ENCODE results near the gene BTBD10.
"Not testable (repeated sequence)": the region's sequence is repeated elsewhere in the genome, so short reads cannot be mapped to it uniquely, and the experiment has no call there.

Gene BTBD10

DNA sequence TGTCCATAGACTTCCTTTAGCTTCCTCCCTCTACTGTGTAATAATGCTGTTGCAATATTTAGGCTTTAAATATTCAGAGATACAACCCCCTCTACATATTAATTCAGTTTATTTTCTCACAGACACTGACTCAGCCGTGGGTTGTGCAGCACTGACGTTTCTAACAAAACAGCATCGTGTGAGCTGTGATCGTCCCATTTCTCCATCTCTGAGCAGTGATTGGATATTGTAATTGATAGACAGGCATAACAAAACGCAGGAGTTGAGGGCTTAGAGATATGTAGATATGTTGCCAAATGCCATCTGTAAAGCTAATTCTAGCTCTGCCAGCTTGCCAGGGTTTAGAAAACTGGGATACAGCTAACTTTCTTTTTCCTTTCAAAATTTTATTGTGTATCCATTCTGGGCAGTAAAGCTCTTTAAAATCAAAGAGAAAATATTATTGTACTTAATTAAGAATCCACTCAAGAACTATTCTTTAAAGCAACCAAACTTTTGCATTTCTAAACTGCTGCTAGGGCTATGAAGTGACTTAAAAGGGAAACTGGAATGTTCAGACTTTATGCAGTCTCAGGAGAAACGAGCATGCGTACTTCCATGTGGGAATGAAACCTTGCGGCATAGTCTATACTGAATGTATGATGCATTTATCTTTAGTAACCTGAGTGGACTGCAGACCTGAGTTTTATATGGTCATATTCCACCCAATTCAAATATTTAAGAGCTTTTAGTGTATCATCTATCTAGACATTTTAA, 22.7 kb downstream of the BTBD10 start:
- DNase-seq: peak; percentile 92

DNA sequence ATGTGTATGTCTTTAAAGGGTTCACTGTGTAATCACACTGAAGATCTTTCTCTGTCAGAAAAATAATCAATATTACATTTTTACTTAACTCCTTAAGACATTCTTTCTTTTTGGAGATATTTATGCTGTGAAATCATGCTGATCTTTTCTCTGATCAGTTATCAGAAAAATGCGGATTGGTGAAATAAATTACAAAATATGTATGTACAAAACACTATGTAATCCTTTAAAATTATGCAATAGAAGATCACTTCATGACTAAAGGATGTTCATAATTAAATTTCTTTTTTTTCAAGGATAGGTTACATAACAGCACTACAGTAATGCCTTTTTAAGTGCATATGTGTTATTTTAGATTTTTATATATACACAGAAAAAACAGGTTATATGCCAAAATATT, 24.7 kb downstream of the BTBD10 start:
- no peak for DNase-seq

DNA sequence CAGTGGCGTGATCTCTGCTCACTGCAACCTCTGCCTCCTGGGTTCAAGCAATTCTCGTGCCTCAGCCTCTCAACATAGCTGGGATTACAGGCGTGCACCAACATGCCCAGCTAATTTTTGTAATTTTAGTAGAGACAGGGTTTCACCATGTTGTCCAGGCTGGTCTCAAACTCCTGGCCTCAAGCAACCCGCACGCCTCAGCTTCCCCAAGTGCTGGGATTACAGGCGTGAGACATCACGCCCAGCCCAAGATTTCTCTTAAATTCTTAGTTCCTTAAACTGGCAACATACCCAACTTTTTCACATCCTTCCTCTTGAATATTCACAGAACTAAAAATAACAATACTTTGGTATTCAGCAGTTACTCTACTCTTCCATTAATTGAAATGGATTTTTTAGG, 26.2 kb downstream of the BTBD10 start:
- DNase-seq: not testable (repeated sequence)

DNA sequence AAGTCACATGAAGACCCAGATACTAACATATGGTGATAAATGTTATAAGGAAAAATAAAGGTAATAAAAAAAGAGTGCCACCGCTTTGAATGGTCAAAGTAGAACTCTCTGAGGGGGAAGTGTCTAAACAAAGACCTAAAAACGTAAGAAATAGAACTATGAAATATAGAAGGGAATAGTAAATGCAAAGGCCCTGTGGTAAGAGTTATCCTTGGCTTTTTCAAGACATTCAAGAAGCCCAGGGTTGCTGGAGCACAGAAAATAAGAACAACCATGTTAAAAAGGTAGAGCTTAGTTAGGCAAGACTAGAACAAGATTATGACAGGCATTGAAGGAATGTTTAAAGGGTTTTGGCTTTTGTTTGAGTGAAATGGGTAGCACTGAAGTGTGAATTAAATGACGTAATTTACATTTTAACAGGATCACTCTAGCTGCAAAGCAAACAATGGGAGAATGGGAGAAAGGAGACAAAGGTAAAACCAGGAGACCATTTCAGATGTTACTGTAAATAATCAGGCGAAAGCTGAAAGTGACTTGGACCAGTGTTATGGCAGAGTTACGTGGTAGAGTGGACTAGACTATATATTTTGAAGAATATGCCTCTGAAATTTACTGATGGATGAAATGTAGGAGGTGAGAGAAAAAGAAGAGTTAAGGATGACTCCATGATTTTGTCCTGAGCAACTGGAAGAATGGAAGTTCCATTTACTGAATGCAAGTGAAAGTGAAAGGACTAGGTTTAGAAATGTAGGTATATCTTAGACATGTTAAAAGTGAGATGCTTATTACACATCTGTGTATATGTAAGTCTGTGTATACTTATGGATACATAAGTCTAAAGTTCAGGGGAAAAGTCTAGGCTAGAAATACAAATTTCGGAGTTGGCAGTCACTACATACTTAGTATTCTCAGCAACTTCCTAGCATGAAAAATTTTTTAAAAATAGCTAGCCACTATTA, 28.5 kb downstream of the BTBD10 start:
- no peak for DNase-seq

DNA sequence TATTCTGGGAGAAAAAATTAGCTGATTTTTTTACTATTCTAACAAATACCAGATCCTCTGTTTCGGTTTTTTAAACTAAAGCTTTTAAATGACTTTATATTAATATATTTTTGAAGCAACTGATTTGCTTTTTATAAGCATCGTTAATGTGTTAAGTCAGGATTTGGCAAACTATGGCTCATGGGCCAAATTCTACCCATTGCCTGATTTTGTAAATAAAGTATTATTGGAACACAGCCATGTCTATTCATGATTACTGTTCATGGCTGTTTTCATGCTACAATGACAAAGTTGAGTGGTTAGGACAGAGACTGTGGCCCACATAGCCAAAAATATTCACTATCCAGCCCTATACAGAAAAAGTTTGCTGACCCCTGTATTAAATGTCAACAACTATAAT, 29.6 kb downstream of the BTBD10 start:
- no peak for DNase-seq

DNA sequence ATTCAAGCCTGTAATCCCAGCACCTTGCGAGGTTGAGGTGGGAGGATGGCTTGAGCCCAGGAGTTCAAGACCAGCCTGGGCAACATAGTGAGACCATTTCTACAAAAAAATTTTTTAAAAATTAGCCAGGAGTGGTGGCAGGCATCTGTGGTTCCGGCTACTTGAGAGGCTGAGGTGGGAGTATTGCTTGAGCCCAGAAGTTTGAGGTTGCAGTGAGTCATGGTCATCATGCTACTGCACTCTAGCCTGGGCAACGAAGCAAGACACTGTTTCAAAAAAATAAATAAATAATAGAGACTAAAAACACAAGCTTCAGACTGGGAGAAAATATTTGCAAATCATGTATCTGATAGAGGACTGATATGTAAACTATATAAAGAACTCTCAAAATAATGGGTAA, 33.2 kb downstream of the BTBD10 start:
- DNase-seq: no peak

DNA sequence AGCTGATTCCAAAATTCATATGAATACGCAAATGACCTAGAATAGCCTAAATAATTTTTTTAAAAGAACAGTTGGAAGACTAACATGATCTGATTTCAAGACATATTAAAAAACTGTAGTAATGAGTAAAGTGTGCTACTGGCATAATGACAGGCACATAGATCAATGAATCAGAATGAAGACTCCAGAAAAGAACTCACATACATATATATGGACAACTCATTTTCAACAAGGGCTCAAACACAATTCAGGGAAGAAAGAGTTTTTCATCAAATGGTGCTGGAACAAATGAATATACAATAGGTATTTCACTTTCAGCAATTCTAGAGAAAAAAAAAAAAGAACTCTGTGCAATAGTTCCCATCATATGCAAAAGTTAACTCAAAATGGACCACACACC, 33.7 kb downstream of the BTBD10 start:
- no peak for DNase-seq

DNA sequence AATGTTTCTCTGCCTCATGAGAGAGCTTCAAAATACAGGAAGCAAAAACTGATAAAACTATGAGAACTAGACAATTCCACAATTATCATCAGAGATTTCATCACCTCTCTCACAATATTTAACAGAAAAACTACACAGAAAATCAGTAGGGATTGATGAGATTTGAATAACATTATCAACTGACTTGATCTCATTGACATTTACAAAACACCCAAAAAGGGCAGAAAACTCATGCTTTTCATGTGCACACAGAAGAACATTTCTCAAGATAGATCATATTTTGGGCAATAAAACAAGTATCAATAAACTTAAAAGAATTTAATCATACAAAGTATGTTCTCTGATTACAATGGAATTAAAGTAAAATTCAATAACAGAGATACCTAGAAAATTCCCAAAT, 35.6 kb downstream of the BTBD10 start:
- no peak for DNase-seq

DNA sequence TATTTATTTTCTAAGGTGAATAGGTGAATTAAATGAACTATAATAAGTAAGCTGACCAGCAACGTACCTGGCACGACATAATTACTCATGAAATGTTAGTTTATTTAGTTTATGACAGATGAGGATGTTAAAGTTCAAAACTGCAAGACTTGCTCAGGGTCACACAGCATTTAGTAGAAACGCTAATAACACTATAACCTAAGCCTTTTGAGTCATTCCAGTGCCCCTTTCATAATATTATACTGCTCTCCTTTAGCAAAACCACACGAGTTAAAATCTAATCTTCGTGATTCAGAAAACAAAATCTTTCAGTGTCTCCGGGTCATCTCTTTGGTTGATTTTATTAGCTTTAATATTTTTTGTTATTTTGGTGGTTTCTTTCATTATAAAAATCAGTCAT, 39.6 kb downstream of the BTBD10 start:
- DNase-seq: no peak

DNA sequence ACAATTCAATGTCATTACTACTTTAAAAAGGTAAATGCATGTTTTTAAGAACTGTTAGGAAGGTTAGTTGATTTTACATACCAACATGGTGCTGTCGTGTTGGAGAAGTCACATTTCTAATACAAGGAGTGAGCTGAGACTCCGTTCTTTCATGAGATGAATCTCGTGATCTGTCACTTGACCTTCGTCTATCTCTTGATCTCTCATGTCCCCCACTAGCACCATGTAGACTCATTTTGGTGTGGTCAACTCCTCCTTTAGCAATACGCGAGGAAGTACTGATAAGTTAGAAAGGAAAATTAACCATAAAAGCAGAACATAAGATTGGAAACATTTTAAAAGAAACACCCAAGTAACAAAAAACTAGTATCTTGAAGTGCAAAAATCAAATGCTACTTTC, 41.5 kb downstream of the BTBD10 start:
- DNase-seq: no peak

DNA sequence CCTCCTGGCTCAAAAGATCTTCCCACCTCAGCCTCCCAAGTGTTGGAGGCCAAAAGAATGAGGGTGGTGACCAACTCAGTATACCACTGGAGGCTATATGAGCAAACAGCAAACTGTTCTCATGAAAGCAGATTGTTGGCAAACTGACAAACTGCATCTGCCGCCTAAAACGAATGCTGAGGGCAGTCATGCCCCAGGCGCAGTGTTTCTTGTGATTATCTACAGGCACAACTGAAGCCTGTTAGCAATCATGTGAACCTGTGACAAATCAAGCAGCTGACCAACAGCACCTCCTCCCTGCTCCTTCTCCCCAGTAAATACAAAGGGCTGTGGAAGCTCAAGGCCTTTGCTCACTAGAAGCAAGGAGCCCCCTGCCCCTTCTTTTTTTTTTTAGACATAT, 47.8 kb downstream of the BTBD10 start:
- DNase-seq: peak; percentile 17

DNA sequence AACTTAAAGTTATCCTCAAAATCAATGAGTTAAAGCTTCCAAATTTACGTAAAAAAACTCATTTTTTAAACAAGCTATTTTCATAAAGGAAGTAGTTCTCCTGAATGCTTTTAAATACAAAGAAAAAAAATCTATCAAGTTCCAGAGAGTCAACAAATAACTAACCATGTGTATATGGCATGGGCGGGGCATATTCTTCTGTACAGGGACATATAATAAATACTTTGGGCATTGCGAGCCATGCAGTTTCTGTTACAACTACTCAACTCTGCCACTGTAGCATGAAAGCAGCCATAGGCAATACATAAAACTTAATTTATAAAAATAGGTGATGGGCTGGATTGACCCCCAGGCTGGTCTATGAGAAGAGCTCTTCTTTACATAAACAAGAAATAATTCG, 57.8 kb downstream of the BTBD10 start:
- no peak for DNase-seq

DNA sequence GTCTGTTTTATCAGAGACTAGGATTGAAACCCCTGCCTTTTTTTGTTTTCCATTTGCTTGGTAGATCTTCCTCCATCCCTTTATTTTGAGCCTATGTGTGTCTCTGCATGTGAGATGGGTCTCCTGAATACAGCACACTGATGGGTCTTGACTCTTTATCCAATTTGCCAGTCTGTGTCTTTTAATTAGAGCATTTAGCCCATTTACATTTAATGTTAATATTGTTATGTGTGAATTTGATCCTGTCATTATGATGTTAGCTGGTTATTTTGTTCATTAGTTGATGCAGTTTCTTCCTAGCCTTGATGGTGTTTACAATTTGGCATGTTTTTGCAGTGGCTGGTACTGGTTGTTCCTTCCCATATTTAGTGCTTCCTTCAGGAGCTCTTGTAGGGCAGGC, 64.7 kb downstream of the BTBD10 start:
- not testable (repeated sequence) for DNase-seq

DNA sequence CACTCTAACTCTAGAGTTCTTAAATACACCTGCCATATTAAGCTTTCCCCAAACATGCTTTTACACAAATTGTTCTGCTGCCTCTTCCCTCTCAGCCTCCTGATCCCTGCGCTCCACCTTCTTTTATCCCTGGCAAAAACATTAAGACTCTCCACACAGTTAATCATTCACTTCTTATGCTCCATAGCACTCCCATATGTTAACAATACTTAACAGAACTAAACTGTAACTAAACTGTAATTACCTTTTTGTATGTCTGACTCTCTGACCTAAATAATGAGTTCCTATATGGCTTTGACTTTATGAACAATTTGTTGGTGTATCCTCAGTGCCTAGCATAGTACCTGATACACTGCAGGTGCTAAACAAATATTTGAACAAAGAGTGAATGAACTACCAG, 71.8 kb downstream of the BTBD10 start:
- DNase-seq: no peak

DNA sequence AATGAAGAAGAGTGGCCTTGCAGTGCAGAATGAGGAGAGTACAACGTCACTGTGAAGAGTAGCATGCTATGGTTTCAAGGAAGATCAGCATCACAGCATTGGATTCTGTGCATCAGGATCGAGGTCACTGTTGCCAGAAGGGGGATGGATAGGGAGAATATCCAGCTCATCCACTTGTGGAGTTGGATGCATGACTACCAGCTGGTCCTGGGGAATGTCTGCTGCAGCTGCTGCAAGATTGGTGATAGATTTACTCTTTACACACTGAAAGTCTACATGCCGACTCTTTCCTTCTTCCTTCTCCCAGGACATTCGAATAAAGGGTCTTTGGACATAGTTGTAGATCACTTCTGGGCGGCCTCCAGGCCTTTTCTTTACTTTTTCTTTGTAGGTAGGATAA, 74.3 kb downstream of the BTBD10 start:
- no peak for DNase-seq

DNA sequence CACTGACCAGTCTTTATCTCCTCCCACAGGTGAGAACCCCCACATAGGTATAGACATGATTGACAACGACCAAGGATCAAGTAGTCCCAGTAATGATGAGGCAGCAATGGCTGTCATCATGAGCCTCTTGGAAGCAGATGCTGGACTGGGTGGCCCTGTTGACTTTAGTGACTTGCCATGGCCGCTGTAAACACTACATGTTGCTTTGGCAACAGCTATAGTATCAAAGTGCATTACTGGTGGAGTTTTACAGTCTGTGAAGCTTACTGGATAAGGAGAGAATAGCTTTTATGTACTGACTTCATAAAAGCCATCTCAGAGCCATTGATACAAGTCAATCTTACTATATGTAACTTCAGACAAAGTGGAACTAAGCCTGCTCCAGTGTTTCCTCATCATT, 76.5 kb downstream of the BTBD10 start:
- DNase-seq: no peak

DNA sequence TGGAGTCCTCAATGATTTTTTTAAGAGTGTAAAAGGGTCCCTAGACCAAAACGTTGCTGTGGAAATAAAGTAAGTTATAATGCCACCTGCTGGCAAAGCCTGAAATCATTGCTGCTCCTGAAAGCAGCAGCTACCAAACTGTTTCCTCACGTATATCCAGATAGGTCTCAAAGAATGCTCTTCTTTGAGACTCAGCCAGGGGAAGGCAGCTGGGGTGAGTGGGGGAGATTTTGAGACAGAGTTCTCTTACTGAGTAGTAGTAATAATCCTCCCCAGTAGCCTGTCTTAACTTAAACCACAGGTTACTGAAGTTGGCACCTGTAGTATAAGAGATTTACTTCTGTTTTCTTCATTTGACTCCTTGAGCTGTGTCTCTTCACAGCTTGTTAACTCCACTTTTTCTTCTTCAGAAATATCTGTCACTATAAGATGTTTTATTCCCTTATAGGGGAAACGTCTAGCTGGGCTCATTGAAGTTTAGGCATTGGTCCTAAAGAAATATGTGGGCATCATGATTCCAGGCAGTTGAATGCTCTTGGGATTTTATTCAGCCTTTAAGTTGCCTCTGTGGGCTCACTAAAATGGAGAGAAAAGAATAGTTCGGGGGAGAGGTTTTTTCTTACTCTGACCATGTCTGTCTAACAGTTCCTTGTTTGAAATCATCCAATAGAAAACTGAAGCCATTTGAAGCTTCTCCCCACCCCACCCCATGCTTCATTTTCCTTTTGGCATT, 77.9 kb downstream of the BTBD10 start:
- DNase-seq: peak; percentile 8

DNA sequence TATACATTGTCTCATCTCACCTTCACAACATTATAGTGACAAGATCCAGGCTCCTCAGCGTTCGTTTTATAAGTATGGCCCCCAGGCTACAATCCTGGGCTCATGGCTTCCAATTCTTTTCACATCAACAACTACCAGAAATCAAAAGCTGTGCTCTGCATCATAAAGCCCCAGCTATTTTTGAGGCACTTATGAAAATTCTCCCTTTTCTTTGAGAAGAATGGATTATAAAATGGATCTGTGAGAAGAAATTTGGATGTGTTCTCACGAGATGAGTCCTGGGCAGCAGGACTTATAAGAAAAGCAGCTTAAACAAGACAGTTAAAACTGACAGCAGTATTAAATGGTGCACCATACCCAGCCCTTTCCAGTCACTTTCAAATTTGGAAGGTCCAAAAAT, 80.3 kb downstream of the BTBD10 start:
- no peak for DNase-seq

DNA sequence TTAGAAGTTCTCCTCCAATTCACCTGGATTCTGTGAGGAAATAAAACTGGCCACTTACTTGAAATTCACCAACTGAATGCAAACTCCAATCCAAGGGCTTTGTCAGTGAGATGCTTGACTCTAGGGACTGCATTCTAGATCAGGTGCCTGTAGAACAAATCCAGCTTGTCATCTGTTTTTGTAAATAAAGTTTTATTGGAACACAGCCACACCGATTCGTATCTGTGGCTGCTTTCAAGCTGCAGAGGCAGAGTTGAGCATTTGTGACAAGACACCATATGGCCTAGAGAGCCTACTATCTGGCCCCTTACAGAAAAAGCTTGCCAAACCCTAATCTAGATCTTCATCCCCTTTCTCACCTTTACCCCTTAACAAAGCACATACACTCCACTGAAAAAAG, 82.3 kb downstream of the BTBD10 start:
- DNase-seq: no peak

DNA sequence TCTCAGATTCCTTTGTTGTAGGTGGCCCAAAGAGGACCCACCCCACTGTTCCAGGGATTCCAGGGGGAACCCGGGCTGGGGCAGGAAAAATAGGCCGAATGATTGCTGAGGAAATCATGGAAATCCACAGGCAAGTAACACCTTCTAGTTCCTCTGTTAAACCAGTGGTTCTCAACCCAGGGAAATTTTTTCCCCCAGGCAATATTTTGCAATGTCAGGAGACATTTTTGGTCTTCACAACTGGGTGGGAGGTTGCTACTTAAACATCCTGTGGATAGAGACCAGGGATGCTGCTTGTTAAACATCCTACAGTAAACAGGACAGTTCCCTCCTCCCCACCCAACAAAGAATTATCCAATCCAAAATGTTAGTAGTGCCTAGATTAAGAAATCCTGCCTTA, 84.7 kb downstream of the BTBD10 start:
- peak; percentile 38 for DNase-seq

DNA sequence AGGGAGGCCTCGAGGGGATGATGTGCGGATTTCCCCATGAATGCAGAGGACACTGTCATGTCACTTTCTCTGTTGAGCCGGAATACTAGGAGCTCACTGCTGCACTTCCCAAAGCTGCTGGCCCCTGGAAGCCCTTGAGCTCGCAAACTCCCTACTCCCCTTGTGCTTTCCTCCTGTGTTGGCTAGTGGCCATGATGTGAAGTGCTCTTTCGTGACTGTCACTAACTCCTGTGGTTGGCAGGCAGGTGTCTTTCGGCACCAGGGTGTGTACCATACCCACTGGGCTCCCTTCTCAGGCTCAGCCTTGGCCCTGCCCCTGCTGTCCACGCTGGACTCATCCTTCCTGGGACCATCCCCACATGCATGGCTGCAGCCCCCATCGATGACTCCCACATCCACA, 86.2 kb downstream of the BTBD10 start:
- no peak for DNase-seq

DNA sequence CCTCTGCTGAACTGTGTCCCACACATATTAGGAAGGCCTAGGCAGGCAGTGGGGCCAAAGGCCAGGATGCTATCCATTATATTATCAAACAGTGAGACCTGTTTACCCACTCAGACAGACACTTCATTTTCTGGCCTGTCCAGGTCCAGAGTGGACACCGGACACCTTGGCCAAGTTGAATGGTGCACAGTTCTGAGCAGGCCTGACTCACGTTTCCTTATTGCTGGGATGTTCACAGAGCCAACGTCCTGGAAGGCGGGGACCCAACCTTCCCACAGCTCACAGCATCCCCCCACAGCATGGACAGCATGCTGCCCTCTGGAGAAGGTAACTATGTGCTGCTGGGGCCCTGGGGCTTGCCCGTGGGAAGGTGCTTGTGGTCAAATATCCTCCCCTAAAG, 86.6 kb downstream of the BTBD10 start:
- no peak for DNase-seq

DNA sequence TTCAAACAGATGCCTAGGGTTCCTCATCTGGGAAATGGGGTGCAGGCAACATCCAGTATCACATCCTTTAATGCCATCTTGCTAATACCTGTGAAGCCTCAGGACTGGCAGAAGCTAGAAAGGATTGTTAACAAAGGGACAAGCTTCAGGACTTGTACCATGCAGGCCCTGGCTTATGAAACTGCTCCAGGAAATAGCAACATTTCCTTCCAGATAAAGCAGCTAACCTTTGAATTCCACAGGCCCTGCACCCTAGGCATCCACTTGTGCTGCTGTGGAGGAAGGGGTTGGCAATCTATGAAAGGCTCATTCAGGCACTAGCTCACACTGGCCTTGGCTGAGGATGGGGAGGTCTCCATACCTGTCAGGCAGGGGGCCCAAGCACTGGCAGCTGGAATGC, 87.2 kb downstream of the BTBD10 start:
- DNase-seq: no peak

DNA sequence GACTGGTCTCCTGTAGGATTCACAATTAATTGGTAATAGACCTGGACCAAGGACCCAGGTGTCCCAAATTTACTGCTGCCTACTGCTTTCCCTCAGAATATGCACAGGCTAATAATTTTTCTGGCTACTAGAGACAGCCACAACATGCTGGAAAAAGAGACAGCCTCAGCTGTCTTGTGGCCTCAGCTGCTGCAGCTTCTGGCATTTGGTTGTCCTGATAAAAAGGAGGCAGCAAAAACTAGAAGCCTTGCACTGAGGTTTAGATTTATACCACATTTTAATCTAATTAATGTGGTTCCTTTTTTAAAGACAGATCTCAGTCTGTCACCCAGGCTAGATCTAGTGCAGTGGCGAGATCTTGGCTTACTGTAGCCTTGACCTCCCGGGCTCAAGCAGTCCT, 89.8 kb downstream of the BTBD10 start:
- DNase-seq: no peak
